GM12892 (cell line): ENCODE results near the gene ACR.

Experiments
- POLR2A ChIP-seq: IDR thresholded peaks from 2 replicates; pipeline ENCODE4 v1.6.1; 2011; ENCODE audit warnings: low read depth, low read length, control low read depth
- POLR2AphosphoS5 ChIP-seq: IDR thresholded peaks from 2 replicates; pipeline ENCODE4 v1.6.1; 2011; ENCODE audit warnings: low read depth, low read length, control low read depth

DNA sequence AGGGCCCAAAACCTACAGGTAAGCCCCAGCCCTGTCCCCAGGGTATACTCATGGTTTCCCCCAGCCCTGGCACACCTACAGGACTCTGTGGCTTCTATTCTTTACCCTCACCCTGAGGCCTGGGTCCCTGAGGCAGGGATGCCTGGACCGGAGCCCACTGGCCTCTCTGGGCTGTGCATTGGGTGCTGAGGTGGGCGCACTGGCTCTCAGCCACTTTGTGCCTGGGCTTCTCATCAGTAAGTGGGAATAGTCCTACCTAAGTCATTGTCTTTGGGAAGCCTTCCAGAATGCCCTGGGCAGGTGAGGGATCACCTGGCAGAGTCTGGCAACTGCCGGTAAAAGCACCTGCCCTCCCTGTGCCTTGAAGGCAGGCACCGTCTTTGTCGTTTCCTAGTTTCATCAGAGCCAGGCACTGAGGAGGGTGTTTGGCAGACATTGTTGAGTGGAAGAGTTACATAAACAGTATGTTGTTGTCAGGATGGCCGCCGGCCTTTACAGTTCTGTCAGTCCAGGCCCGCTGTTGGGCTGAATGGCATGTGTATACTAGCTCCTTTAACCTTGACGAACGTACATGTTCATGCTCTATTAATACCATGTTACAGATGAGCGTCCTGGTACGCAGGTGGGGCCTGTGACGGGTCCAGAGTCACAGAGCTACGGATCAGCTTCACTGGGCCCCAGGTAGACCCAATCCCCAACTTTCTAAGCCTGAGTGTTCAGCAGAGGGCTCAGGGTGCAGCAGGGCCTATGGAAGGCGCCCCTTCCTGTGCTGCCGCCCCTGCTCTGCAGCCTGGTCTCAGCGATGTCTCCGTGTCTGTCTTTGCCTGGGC lies 42.4 kb upstream of the ACR start:
- no peak for TF ChIP-seq POLR2A
- TF ChIP-seq POLR2AphosphoS5: no peak
